Amniotic epithelial cell (primary cell): ENCODE measurements around the gene NLK.
"Not testable (repeated sequence)": the region's sequence is repeated elsewhere in the genome, so short reads cannot be mapped to it uniquely, and the experiment has no call there.

Experiments
- DNase-seq: peaks from one replicate; pipeline ENCODE4 v3.0.0-alpha.2; 2010; ENCODE audit warnings: low read depth

Gene NLK

GRCh38 chr17:28232966-28233870 is 190.7 kb downstream of the NLK start:
- not testable (repeated sequence) for DNase-seq

- not testable (repeated sequence) for DNase-seq
These were observed 191.7 kb downstream of the NLK start for GRCh38 chr17:28233872-28234856.

GRCh38 chr17:28235066-28235700 is 192.7 kb downstream of the NLK start:
- not testable (repeated sequence) for DNase-seq

- not testable (repeated sequence) for DNase-seq
These were observed 193.7 kb downstream of the NLK start for GRCh38 chr17:28236033-28236653.

DNA sequence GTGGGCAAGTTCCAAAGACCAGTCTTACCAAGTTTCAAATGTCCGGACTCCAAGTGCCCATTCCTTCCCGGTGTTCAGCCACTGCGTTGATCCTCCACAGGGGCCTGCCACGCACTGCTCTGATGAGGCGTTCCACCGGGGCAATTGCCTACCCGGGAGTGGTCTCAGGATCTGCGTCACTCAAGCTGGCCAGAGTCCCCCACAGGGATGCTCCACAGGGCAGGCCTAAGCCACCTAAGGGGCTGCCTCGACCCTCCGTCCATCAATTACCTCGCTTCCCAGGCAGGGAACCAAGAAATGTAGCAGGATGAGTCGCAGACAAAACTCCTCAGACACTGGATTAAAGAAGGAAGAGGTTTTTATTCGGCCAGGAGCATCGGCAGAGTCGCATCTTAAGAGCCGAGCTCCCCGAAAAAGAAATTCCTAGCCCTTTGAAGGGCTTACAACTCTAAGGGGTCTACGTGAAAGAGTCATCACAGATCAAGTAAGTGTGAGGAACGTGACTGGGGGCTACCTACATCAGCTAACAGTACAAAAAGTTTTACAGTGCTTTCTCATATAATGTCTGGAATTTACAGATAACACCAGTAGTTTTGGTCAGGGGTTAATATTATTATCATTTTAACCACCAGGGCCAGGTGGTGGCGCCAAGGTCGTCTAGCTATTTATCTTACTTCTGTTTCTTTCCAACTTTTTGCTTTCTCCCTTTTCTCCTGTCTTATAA is 196.2 kb downstream of the NLK start:
- not testable (repeated sequence) for DNase-seq

DNA sequence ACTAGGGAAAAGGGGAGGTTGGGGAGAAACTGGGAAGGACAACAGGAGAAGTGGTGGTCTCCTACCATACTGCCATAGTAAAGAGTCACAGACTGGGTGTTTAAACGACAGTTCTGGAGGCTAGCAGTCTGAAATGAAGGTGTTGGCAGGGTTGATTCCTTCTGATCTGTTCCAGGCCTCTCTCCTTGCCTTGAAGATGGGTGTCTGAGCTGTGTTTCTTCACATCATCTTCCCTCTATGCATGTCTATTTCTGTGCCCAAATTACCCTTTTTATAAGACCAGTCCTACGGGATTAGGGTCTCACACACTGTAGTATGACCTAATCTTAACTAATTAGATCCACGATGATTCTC is 196.8 kb downstream of the NLK start:
- DNase-seq, result no peak

- DNase-seq, result no peak
These were observed 198.3 kb downstream of the NLK start for GRCh38 chr17:28240688-28241340.

DNA sequence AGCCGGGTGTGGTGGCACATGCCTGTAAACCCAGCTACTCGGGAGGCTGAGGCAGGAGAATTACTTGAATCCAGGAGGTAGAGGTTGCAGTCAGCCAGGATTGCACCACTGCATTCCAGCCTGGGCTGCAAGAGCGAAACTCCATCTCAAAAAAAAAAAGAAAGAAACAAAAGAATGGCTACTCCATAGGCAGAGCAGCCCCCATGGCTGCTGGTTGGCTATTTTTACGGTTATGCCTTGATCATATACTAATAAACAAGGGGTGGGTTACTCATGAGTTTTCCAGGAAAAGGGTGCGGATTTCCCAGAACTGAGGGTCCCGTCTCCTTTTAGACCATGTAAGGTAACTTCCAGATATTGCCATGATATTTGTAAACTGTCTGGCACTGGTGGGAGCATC is 200.3 kb downstream of the NLK start:
- DNase-seq, result no peak

DNA sequence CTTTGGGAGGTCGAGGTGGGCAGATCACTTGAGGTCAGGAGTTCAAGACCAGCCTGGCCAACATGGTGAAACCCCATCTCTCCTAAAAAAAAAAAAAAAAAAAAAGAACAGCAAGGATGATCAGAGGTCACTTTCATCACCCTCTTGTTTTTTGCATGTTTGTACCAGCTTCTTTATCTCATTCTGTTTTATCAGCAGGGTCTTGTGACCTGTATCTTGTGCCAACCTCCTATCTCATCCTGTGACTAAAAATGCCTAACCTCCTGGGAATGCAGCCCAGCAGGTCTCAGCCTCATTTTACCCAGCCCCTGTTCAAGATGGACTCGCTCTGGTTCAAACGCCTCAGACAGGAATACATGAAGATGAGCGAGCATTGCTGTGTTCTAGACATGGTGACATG is 200.8 kb downstream of the NLK start:
- DNase-seq, result not testable (repeated sequence)

GRCh38 chr17:28244446-28244845 is 202.0 kb downstream of the NLK start:
- no peak for DNase-seq
